Measurements from ENCODE around the gene AXIN2.
"Not testable (repeated sequence)": the region's sequence is repeated elsewhere in the genome, so short reads cannot be mapped to it uniquely, and the experiment has no call there.

Gene AXIN2

DNA sequence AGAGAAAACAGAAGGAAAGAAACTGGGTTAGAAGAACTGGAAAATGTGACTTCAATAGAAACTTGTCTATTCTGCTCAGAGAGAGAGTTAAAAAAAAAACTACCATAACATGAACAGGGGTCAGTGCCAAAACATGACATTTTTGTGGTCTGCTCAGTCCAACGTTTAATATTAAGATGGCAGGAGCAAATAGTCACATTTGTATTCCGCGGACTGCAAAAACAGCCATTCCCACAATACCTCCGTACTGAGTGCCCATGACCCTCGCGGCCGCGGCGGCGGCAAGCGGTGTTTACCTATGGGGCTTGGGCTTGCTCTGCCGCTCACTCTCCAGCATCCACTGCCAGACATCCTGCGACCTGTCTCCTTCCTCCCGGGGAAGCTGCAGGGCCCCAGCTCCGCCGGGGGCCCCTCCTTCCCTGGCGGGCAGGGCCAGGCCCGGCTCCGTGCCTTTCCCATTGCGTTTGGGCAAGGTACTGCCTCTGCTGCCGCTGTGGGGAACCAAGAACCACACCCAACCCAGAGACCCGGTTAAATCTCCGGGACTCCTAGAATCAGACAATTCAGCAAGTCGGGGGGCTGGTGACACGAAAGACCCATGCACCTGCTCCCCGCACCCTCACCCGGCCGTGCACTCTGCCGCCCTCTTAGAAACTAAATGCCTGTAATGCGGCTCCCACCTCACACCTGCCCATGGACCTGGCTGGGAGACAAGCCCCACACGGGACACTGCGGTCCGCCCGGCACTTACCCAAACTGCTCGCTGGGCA, 24.7 kb downstream of the AXIN2 start:
- no peak for DNase-seq

DNA sequence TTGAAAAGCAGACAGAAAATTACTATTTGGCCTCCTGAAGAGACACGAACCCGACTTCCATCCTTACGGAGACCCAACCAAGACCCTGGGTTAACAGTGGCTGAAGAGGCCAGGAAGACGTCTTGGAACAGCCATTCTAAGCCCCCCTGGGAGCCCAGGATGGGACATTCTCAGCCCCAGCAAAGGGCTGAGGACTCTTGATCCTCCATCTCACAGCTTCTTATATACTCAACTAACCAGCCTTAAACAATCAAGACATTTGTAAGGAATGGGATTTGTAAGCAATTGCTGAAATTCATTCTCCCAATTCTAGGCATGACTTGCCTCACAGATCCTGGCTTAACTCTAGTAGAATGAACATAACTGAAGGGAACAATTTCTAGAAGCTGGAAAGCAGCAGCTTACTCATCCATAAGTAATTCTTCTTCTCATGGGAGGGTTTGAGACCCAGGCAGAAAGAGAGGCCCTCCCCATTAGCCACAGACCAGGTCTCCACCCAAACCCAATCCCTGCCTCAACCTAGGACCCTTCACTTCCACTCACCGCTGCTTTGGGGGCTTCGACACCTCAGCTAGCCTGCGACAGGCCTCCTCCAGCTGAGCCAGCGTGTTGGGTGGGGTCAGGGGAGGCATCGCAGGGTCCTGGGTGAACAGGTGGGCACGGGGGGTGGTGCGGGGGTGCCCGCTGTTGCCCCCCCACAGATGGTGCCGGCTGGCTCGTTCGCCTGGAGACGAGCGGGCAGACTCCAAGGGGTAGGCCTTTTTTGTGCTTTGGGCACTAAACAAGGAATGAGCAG, 25.5 kb downstream of the AXIN2 start:
- DNase-seq = no peak

DNA sequence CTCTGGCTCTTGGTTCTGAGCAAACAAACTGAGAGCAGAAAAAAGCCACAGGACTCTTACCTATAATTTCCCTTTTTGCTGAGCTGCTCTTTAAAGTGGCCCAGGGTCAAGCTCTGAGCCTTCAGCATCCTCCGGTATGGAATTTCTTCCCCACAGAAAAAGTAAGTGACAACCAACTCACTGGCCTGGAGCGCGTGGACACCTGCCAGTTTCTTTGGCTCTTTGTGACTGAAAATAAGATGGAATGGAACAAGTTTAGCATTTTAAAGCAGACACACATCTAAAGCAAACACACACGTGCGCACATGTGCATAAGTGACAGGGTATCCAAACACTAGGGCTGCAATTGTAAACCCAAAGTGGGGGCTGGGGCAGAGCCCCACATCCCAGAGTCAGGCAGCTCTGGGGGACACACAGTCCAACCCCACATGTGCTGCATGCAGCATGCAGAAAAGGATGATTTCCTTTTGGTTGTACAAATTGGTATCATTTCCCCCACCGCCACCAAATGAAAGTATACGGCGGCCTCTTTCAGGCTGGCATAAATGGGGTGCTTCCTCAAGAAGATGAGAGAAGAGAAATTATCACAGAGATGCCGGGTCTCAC, 27.5 kb downstream of the AXIN2 start:
- DNase-seq = no peak

DNA sequence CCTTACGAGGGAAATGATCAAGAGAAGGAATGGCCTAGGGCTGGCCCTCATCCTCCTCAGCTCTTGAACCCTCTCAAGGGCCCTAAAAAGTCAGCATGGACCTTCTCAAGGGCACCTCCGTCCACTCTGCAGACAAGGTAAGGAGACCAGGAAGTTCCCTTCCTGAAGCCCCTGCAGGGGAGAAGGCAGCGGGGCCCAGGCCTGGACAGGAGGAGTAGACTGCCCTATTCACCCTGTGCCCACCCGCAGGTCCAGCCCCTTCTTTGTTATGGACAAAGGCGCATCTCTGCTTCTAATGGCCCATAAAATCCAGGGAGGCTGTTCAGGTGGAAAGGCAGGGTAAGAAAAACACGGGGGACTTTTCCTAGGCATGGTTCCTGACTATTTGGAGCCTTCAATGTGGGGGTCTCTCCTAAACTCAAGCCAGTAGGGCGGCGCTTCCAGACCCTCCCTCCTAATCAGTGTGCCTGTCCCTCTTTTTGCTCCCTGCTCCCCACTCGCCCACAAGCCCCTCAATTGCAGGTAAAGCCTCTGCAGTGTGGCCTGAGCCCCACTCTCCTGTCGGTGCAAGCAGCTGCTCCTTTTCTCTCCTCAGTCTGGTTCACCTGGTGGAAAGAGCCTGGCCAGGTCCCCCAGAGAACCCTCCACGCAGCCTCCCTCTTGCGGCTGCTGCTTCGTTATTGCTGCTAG, 28.2 kb downstream of the AXIN2 start:
- no peak for DNase-seq

DNA sequence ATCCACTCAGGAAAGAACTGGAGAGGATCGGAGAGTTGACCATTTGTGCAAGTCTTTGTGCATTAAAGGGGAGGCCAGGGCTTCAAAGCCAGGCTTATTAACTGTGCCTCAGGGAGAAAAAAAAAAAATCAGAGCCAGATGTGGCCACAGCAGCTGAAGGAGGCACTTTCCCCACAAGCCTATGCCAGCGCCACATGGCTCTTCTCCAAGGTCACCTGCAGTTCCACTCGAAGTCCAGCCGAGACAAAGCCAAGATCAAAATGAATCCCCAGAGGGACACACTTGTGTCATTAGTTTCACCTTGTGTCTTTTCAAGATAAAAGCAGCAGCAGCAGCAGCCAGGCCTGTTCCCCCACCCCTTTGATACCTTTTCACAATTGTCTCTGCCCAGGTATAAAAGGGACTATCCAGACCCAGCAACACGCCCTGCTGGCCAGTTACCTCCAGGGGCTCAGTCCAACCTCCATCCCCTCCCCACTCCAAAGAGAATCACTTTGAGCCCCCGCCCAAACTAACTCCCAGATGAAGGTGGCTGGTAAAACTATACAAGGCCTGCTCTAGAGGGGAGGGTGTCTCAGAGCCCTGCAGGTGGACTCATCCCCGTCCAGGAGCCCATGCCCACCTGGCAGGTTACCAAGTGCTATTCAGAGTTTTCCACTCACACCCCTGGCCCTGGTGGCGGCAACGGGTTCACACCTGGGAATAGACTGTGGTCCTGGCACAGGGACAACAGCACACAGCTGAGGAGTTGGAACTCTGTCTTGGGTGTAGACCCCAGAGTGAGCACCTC, 29.2 kb downstream of the AXIN2 start:
- DNase-seq = no peak

DNA sequence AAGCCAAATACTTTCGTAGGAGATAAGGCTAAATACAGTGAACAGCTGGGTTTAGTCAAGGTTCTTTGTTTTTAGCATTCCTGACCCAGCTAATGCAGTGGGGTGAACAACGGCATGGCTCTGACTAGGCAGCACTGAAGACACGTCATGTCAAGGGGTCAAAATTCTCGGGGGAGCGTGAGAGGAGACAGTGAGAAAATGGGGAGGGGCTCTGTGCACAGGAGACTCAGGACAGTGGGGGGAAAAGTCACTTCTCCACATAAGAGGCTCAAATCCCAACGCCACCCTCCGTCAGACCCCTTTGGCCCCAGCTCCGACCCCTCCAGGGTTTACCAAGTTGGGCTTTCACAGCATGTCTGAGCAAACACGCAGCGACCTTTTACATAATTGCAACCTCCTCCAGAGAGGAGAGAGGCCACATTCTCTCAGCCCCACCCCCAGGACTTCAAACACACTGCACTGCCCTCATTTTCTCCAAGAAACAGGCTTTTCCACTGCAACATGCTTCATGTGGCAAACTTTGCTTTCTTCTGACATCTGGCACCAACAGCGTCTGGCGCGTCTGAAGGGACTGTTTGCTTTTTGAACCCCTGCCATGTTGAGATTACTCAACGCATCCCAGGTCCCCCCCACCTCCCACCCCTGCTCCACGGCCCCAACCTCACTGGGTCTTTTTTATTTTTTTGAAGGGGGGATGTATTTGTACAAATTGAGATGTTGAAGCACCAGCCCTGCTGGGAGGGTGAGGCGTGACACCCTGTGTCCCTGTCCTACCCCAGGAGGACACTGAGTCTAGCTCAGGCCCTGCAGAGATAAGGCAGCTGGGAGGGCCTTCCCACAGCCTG, 30.0 kb downstream of the AXIN2 start:
- DNase-seq = peak in 1 of 2 experiments; percentile 28

DNA sequence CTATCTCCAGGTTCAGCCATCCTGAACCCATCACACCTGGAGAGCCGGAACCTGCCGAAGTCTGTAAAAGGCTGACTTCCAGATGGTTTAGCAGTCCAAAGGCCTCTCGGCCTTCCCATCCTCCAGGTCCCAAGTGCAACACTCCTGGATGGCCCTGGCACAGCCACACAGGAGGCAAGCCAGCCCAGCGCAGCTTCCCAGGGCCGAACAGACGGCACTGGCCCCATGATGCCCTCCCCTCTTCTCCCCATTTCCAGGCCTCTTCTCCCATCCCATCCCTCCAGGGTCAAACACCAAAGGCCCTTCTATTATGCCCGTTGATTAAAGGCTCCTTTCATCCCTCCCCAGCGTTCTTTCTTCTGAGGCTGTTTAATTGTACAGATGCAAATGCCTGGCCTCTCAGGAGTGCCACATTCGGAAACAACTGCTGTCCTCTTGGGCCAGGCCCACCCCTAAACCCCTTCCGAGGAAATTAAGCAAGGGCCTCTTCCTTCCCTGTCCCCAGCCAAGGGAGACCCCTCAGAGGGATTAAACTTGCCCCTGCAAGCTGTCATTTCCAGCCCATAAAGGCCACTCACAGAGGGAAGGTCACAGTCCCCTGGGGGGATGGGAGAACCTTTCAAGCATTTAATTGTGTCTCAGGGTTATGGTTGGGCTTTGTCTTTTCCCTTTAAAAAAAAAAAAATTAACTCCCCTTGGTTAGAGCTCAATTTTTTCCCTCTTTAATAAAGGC, 30.8 kb downstream of the AXIN2 start:
- DNase-seq = no peak

DNA sequence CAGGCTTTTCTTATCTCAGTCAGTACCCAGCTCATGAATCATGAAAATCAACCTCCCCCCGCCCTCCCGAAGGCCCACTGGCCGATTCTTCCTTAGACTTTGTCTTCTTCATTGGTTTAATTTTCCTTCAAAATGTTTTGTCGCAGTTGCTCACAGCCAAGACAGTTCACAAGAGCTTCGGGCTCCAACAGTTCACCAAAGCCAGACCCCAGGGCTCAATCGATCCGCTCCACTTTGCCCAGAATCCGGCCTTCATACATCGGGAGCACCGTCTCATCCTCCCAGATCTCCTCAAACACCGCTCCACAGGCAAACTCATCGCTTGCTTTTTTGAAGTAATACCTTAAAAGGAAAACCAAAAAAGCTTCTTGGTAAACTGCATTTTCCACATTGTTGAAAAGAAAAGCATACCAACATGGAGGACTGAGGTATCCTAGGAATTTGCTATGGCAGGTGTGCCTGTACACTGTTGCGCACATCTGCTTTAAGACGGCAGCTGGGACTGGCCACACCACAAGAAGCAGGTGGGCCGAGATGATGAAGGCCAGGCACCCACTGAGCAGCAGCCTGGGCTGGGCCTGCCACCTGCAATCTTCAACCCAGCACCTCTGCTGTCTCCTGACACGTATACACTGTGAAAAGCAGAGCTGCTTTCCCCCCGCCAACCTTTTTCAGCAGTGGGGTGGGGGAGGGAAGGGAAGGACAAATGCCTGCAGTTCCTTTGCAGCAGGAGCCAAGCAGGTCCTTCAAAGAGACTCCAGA, 31.5 kb downstream of the AXIN2 start:
- no peak for DNase-seq

DNA sequence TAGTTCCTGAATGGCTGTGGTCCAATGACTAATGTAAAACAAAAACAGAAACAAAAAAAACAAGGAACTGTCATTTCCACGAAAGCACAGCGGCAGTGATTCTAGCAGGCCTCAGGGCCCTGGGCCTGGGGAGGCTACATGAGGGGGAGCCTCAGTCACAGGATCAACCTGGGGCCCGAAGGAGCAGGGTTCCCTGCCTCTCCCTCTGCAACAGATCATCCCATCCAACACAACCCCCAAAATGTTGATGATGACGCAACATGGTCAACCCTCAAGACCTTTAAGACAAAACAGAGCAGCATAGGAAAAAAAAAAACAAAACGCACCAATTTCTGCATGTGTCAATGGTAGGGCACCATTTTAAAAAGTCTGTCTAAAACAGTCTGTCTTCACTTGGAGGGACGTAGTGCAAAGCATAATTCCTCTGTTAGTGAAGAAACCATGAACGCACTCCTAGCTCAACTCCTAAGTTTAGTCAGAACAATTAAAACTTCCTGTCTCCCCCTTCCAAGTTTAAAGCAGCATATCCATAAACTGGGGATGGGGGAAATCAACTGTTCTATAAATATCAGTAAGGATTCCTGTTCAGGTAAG, 32.3 kb downstream of the AXIN2 start:
- no peak for DNase-seq

DNA sequence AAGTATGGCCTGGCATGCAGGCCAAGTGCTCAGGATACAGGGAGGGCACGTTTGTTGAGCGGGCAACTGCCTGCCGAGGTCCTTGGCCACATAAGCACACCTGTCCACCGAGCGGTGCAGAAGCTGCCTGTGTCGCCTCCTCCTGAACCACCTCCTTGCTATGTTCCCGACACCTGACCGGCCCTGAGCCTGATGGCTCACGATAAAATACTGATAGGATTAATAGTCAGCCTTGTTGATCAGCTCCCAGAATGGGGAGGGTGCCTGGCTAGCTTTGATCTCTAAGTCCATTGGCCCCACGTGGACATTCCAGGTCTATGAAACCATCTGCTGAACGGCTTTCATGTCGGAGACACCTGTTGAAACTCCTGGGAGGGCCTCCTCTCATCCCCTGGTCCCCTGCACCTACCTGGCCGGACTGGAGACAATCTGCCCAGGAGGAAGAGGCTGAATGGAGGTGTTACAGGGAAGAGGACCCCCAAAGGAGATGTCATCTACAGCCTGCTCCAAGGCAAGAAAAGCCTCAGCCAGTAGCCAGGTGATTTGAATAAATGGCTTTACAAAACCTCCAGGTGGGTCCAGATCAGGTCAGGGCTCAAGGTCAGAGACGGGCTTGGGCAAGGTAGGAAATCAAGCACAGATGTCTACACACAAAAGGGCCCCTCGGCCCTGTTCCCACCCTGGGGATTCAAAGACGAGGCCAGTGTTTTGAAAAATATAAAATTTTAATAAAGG, 33.4 kb downstream of the AXIN2 start:
- no peak for DNase-seq

DNA sequence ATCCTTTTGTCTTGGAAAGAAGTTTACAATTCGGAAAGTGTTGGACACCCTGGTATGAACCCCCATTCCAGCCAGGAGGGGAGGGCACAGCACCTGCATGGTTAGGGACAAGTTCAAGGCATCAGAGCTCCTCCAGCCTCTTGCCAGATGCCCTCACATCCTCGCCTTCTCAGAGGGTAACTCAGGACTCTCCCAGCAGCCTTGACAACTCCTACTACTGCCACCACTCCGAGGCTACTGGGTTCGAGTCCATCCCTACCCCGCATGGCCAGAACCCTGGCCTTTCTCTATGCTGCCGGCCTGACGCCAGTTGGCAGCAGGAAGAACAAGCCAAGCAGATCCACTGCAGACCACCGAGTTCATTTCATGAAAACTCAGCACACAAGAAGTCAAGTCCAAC, 34.1 kb downstream of the AXIN2 start:
- DNase-seq = no peak

DNA sequence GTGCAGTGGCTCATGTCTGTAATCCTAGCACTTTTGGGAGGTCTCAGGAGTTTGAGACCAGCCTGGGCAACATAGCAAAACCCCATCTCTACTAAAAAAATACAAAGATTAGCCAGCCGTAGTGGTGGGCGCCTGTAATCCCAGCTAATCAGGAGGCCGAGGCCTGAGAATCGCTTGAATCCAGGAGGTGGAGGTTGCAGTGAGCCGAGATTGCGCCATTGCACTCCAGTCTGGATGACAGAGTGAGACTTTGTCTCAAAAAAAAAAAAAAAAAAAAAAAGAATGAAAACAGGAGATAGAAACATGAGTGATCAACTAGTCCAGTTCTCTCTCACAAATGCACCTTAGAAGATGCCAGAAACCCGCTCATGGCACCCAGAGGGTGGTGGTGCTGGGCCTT, 34.6 kb downstream of the AXIN2 start:
- DNase-seq = not testable (repeated sequence)

DNA sequence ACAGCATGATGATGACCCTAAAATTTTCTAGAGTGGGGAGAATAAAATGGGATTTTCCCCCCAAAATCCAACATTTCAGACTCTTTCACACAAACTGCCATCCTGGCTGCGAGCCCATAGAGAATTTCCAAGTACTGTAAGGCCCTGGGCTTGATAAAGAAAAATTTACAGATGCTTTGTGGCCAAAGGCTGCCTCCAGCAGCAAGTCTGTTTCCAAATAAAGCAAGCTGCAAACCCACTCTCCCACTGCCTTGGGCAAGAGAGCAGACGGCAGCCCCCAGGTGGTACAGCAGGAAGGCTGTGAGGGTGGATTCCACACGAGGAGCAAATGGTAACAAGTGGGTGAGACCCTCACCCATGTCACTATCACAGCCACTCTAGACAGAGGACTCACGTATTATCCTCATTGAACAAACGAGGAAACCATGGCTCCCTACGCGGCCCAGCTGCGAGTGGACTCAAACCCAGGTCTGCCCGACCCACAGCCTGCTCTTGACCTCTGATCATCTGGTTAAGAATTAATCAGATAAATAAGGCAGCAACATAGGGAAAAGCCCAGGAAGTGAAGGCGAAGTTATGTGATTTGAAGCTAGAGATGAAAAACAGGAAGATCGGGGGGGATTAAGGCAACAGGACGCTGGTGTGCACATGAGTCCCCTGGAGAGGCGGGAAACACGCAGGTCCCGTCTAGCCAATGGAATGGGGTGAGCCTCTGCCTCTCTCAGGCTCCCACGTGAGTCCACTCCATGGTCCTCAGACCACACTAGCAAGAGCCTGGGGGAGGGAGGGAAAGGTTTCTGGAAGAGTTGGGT, 37.4 kb downstream of the AXIN2 start:
- DNase-seq = no peak

DNA sequence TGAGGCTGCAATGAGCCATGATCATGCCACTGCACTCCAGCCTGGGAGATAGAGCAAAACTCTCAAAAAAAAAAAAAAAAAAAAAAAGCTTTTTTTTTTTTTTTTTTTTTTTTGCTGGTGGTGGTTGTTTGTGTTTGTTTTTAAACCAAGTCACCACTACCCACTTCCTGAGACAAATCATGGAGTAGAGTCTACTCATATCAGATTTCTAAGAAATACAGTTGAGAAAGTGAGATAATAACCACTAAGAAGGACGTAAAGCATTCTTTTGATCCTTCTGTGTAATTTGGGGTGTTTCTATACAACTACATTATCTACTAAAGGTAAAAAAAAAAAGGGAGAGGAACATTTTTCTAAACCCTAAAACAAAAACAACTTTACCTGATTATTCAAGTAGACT, 38.0 kb downstream of the AXIN2 start:
- DNase-seq = no peak

DNA sequence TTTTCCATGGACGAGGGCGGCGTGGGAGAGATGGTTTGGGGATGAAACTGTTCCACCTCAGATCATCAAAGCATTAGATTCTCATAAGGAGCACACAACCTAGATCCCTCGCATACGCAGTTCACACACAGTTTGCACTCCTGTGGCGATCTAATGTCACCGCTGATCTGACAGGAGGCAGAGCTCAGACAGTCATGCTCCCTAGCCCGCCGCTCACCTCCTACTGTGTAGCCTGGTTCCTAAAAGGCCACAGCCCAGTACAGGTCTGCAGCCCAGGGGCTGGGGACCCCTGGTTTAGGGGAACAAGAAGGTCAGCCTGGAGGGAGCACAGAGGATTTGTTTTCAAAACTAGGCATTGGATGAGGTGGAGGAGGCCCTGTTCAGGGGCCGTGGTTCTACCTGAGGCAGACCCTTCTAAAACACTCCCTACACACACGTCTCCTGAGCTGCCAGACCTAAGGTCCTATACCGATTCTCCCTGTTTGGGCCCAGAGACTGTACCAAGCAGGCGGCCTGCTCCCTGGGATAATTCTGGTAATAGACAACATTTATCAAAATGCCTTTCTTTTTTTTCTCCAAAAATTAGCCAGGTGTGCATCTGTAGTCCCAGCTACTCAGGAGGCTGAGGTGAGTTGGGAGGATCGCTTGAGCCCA, 38.6 kb downstream of the AXIN2 start:
- DNase-seq = no peak

DNA sequence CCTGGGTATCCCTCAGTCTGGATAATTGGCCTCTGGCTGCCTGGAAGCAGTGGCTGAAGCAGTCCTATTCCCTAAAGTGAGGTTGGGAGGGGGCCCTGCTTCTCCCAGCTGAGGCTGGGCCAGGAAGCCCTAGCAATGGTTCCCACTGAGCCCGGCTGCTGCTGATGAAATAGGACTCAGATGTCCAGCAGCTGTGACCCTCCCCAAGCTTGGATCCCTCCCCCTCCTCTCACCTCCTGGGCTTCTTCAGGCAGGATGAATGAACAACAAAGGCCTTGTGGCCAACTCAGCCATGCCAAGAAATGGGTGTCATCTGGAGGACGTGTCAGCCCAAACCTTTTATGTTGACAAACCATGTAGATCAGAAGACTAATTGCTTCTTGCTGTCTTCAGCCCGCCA, 42.0 kb downstream of the AXIN2 start:
- DNase-seq = no peak

DNA sequence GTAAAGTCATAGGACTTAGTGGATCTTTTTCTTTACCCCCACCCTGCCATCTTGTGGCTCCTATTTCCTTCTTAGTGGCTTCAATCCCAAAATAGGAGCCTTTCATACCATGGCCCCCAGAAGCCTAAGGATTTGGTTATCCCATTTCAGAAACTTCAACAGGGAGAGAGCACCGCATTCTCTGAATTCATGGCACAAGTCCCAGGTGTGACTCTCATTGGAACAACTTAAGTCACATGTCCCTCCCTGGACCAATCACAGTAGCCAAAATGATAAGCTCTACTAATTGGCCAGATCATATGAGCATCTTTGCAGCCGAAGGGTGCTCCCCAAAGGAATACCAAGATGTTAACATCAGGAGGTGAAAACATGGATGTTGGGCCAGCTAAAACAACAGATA, 43.2 kb downstream of the AXIN2 start:
- DNase-seq = no peak
